Adrenal gland (tissue), 19 donors: ENCODE measurements around the gene GATD1. TPM values are rescaled to one million over a fixed set of nuclear protein-coding genes. Genes with fewer than 3 reads are reported as not detected.
A peak's percentile ranks its signal among the peaks of the same experiment; 100 is the strongest.

Experiments
- DNase-seq, 7 donors: peaks; one replicate each; pipeline ENCODE4 v3.0.0-alpha.2; 2019 to 2020
- H3K27ac ChIP-seq, 5 donors: fragments of 200-600 bp; sonication (generic) in 4 of 5; 1 replicate in 3 of 5; 2 replicates in 2 of 5; pipeline versions ENCODE4 v1.5.1 to v1.8.0; 2016 to 2020; ENCODE audit warnings: mild to moderate bottlenecking in 1 of 5
- H3K27me3 ChIP-seq: fragments of 200-600 bp; 2 replicates; pipeline ENCODE4 v1.8.0; 2021
- H3K36me3 ChIP-seq, 2 donors: fragments of 200-600 bp; replicated peaks in 1 of 2; 1 replicate in 1 of 2; 2 replicates in 1 of 2; pipeline versions ENCODE4 v1.5.1 to v1.8.0; 2018 to 2022
- H3K4me1 ChIP-seq, 2 donors: fragments of 200-600 bp; replicated peaks in 1 of 2; 1 replicate in 1 of 2; 2 replicates in 1 of 2; pipeline versions ENCODE4 v1.5.1 to v1.8.0; 2018 to 2021
- H3K4me3 ChIP-seq, 4 donors: fragments of 200-600 bp; sonication (generic) in 3 of 4; one replicate each; pipeline ENCODE4 v1.5.1; 2016 to 2018
- H3K9me3 ChIP-seq, 3 donors: fragments of 200-600 bp; sonication (generic) in 1 of 3; replicated peaks in 1 of 3; 1 replicate in 2 of 3; 2 replicates in 1 of 3; pipeline versions ENCODE4 v1.5.1 to v1.8.0; 2016 to 2021
- CTCF ChIP-seq, 6 experiments: fragments of 450-650 bp in 4 of 6; fragments of 200-600 bp in 2 of 6; sonication (generic) in 1 of 6; IDR thresholded peaks; 1 replicate in 5 of 6; 2 replicates in 1 of 6; pipeline versions ENCODE4 v1.5.1 to v1.8.0; 2016 to 2021; ENCODE audit warnings: antibody characterized with exemption in 6 of 6, mild to moderate bottlenecking in 2 of 6, moderate library complexity in 1 of 6
- POLR2A ChIP-seq, 2 donors: fragments of 450-650 bp; IDR thresholded peaks; one replicate each; pipeline ENCODE4 v1.6.1; 2017; ENCODE audit warnings: antibody characterized with exemption in 2 of 2, mild to moderate bottlenecking in 2 of 2, moderate library complexity in 1 of 2
- WGBS, 4 donors: extraction: QIAGEN DNeasy Blood & Tissue Kit in 2 of 4; methylation state at CpG; one replicate each; pipeline versions ENCODE4 v1.1.5 to v1.1.7; 2013 to 2017; 5-methylcytosine and 5-hydroxymethylcytosine counted together
- intact Hi-C, 2 donors: fragments of 100-400 bp; cut with DNase I; formaldehyde crosslinking; loops; one replicate each; pipeline versions ENCODE4 v1.14.1 to v1.15.0; 2022 to 2023
- long read RNA-seq, 10 donors: library from polyadenylated mRNA in 3 of 10; unstranded in 2 of 10; stranded (forward) in 1 of 10; transcript quantifications; one replicate each; pipeline ENCODE4 v2.0.0 and lab custom pipeline, GENCODE V29; 2021 to 2026
- polyA plus RNA-seq, 3 donors: library from polyadenylated mRNA; stranded (reverse); fragments of 200-250 nt in 2 of 3; fragments of 350-450 nt in 1 of 3; fragmentation: Illumina TruSeq in 1 of 3; extraction: RNeasy Lipid Tissue Mini Kit (QIAGEN cat#74804) in 1 of 3; gene quantifications; one replicate each; pipeline ENCODE4 v1.2.3, GENCODE V29; 2013 to 2014
- total RNA-seq, 9 donors: library from RNA; depleted of rRNA in 4 of 9; stranded (reverse); fragments of >200 nt in 4 of 9; fragments of 120-200 nt in 1 of 9; fragmentation: NEBNext Ultra II Directional in 1 of 9; extraction: Animal tissue kit (Norgen Biotek cat#: 25700) in 1 of 9; gene quantifications; one replicate each; pipeline versions ENCODE4 v1.1.0 to v1.2.4, GENCODE V29; 2013 to 2023
- donor health status: healthy with polysubstance abuse.
- donor health status: Bipolar disorder and iron deficiency.
- donor health status: DM: yes; HTN: yes; CAD: no.
- donor health status: DM: no; HTN: no; CAD: no.
- donor health status: DM: no; HTN: no; CAD: no.
- donor health status: DM: yes; HTN: yes; CAD: no.

GATD1 gene, protein sequence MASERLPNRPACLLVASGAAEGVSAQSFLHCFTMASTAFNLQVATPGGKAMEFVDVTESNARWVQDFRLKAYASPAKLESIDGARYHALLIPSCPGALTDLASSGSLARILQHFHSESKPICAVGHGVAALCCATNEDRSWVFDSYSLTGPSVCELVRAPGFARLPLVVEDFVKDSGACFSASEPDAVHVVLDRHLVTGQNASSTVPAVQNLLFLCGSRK
- total RNA-seq (100 to 1,000 TPM in 4 of 9 donors, 10 to 100 TPM in 5; 33.7 to 156 (median 93.4) TPM), polyA plus RNA-seq (100 to 1,000 TPM in 1 of 3 donors, 10 to 100 TPM in 2; 20.3 to 176 (median 49.3) TPM)
- long read RNA-seq, donor 1, full-length matches to known transcripts = 7 of 7 reads
- long read RNA-seq, donor 1, partial matches to known transcripts = 0 of 7 reads
- long read RNA-seq, donor 1, other reads (novel, unspliced or antisense) = 0 of 7 reads
- long read RNA-seq, donor 2, full-length matches to known transcripts = 5 of 5 reads
- long read RNA-seq, donor 2, partial matches to known transcripts = 0 of 5 reads
- long read RNA-seq, donor 2, other reads (novel, unspliced or antisense) = 0 of 5 reads
- long read RNA-seq, donor 3, full-length matches to known transcripts = 3 of 3 reads
- long read RNA-seq, donor 3, partial matches to known transcripts = 0 of 3 reads
- long read RNA-seq, donor 3, other reads (novel, unspliced or antisense) = 0 of 3 reads
- long read RNA-seq, donor 4, full-length matches to known transcripts = 5 of 17 reads
- long read RNA-seq, donor 4, partial matches to known transcripts = 9 of 17 reads
- long read RNA-seq, donor 4, other reads (novel, unspliced or antisense) = 3 of 17 reads
- long read RNA-seq, donor 5, partial matches to known transcripts = 0 of 13 reads
- long read RNA-seq, donor 5, other reads (novel, unspliced or antisense) = 13 of 13 reads
- long read RNA-seq, donor 6, full-length matches to known transcripts = 3 of 10 reads
- long read RNA-seq, donor 6, partial matches to known transcripts = 2 of 10 reads
- long read RNA-seq, donor 6, other reads (novel, unspliced or antisense) = 5 of 10 reads
- long read RNA-seq, donor 7 = 0 reads
- long read RNA-seq, donor 8, full-length matches to known transcripts = 7 of 7 reads
- long read RNA-seq, donor 8, partial matches to known transcripts = 0 of 7 reads
- long read RNA-seq, donor 8, other reads (novel, unspliced or antisense) = 0 of 7 reads
- long read RNA-seq, donor 9, full-length matches to known transcripts = 4 of 4 reads
- long read RNA-seq, donor 9, partial matches to known transcripts = 0 of 4 reads
- long read RNA-seq, donor 9, other reads (novel, unspliced or antisense) = 0 of 4 reads
- long read RNA-seq, donor 10, full-length matches to known transcripts = 4 of 4 reads
- long read RNA-seq, donor 10, partial matches to known transcripts = 0 of 4 reads
- long read RNA-seq, donor 10, other reads (novel, unspliced or antisense) = 0 of 4 reads

DNA sequence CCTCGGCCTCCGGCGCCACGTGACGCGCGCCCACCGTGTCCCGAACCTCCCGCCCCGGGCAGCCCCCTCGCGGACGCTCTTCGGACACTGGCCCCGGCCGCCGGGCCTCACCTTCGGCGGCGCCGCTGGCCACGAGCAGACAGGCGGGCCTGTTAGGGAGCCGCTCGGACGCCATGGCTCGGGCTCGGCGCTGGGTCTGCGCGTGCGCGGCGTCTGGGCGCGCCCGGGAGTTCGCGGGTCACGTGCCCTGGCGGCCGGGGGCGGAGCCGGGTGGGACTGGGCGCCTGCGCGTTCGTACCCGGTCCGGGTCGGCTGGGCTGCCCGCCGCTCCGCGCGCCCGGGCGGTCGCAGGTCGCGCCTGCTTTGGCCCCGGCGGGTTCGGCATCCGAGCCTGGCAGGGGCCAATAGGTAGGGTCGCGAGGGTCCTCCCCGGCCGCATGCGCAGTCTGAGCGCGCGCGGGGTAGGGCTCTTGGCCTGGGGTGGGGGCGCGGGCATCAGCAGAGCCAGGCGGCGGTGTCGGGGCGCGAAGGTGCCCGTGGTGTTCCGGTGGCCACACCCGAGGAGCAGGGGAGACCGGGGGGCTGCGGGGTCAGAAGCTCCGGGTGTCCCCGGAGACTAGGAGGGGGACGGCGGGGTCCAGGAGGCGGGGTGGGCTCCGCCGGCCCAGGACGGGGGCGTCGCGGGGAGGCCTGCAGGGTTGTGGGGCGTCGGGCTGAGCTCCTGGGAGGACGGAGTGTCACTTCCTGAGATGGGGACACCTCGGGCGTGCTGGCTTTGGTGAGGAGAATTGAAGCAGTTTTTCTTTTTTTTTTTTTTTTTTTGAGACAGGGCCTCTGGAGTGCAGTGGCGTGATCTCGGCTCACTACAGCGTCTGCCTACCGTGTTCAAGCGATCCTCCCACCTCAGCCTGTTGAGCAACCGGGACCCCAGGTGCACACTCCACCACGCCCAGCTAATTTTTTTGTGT is at the start of gene GATD1:
TSS of gene GATD1 (minus strand) at position 200 of the 968 bp plus-strand sequence. CDS start at position 175, 25 bp downstream.
- 1 to 8% (median 2%) methylated on average over 12 to 110 of the region's 110 CpGs for WGBS, 4 donors

DNA sequence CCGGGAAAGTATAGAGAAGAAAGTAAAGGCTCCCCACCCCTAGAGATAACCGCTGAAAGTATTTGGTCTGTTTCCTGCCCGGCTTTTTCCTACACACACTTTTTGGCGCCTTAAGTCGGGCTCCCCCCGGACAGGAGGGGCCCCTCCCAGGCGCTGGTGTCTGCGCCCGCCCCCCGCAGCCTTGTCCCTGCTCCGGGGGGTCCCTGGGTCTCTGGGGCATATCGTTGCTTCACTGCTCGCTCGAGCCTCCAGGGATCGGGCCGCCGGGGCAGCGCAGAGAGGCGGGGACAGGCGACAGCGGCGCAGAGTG is 49.5 kb upstream of the GATD1 start:
- WGBS, 4 donors = 5 to 13% (median 6%) methylated on average over 6 to 22 of the region's 22 CpGs
- Histone ChIP-seq H3K4me1 (peaks cover 36 to 64% of the 10 kb centered on the region in 2 donors), H3K27me3 (no peaks in the 10 kb centered on the region), H3K27ac (peak overlapping the region in 3 of 5 donors; percentile 17 to 67 (median 48)), H3K36me3 (peaks cover 0 to 28% of the 10 kb centered on the region in 2 donors), H3K9me3 (no peaks in the 10 kb centered on the region), H3K4me3 (peak overlapping the region in 2 of 4 donors; percentile 26 to 54)
- DNase-seq = no peak
- TF ChIP-seq CTCF (IDR thresholded peaks at IDR 0.05) (no peak), POLR2A (IDR thresholded peaks at IDR 0.05) (no peak)
- intact Hi-C loops = no loop called here

More for the DNA sequence above, at the start of gene GATD1:
- H3K36me3 ChIP-seq = peaks cover 0 to 6% of the 10 kb centered on the region in 2 donors
- intact Hi-C loops = no loop called here
- peak; percentile 77 to 86 for TF ChIP-seq POLR2A (IDR thresholded peaks at IDR 0.05)
- no peak for TF ChIP-seq CTCF (IDR thresholded peaks at IDR 0.05)
- peak within 1 kb of the TSS; percentile 61 to 94 (median 69) for H3K4me3 ChIP-seq
- peaks cover 36 to 38% of the 10 kb centered on the region in 2 donors for H3K4me1 ChIP-seq
- H3K27me3 ChIP-seq = no peaks in the 10 kb centered on the region
- H3K27ac ChIP-seq = peak within 1 kb of the TSS in 4 of 5 donors; percentile 16 to 89 (median 75)
- H3K9me3 ChIP-seq = no peaks in the 10 kb centered on the region
- DNase-seq = peak; percentile 88 to 94 (median 93)

DNA sequence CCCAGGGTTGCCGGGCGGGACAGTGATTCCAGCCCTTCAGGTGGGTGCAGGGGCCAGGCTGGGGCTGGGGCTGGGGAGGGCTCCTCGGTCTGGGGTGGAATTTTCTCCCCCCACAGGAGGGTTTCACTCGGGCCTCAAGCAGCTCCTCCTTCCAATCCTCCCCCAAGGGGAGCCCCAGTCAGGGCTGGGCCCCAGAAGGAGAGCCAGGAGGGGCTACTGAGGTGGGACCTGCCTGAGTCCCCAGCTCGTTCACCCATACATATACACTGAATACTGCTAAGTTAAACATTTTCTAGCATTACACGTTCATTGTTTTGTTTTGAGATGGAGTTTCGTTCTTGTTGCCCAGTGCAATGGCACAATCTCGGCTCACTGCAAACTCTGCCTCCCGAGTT is 48.9 kb upstream of the GATD1 start:
- WGBS, 4 donors = 76 to 85% (median 83%) methylated on average over 6 to 9 of the region's 9 CpGs
- peaks cover 0 to 28% of the 10 kb centered on the region in 2 donors for H3K36me3 ChIP-seq
- intact Hi-C loops = no loop called here
- H3K4me1 ChIP-seq = peaks cover 36 to 65% of the 10 kb centered on the region in 2 donors
- no peaks in the 10 kb centered on the region for H3K9me3 ChIP-seq
- no peak for DNase-seq
- TF ChIP-seq CTCF (IDR thresholded peaks at IDR 0.05) (no peak), POLR2A (IDR thresholded peaks at IDR 0.05) (no peak)
- H3K27ac ChIP-seq = no peak overlapping the region
- no peaks in the 10 kb centered on the region for H3K27me3 ChIP-seq
- peak overlapping the region in 1 of 4 donors; percentile 54 for H3K4me3 ChIP-seq
